Esophagus muscularis mucosa (tissue), 4 donors: ENCODE results near the gene TRAPPC5. TPM values are rescaled to one million over a fixed set of nuclear protein-coding genes. Genes with fewer than 3 reads are reported as not detected.

Experiments
- DNase-seq: peaks from one replicate; pipeline ENCODE4 v3.0.0-alpha.2; 2017; ENCODE audit errors: extremely low spot score
- H3K27ac ChIP-seq, 4 donors: fragments of 200-600 bp; sonication (generic); replicated peaks in 1 of 4; 1 replicate in 3 of 4; 2 replicates in 1 of 4; pipeline ENCODE4 v1.5.1; 2016 to 2019; ENCODE audit warnings: mild to moderate bottlenecking in 1 of 4
- H3K27me3 ChIP-seq, 4 donors: fragments of 200-600 bp; sonication (generic); one replicate each; pipeline versions ENCODE4 v1.5.1 to v1.6.0; 2016 to 2019
- H3K36me3 ChIP-seq, 4 donors: fragments of 200-600 bp; sonication (generic); one replicate each; pipeline ENCODE4 v1.5.1; 2016 to 2019
- H3K4me1 ChIP-seq, 4 donors: fragments of 200-600 bp; sonication (generic); one replicate each; pipeline ENCODE4 v1.5.1; 2016 to 2019
- H3K4me3 ChIP-seq, 4 donors: fragments of 200-600 bp; sonication (generic); 1 replicate in 2 of 4; 2 replicates in 2 of 4; pipeline ENCODE4 v1.5.1; 2016 to 2019; ENCODE audit warnings: mild to moderate bottlenecking in 4 of 4, moderate library complexity in 1 of 4
- H3K9me3 ChIP-seq, 4 donors: fragments of 200-600 bp; sonication (generic); 1 replicate in 3 of 4; 2 replicates in 1 of 4; pipeline ENCODE4 v1.5.1; 2016 to 2019
- CTCF ChIP-seq, 3 experiments: fragments of 200-600 bp in 2 of 3; fragments of 450-650 bp in 1 of 3; sonication (generic) in 2 of 3; IDR thresholded peaks; one replicate each; pipeline ENCODE4 v1.5.1; 2017 to 2019; ENCODE audit warnings: antibody characterized with exemption in 3 of 3, mild to moderate bottlenecking in 2 of 3, moderate library complexity in 1 of 3
- EP300 ChIP-seq: sonication (generic); formaldehyde crosslinking; IDR thresholded peaks from one replicate; pipeline ENCODE4 v1.6.1; 2017; ENCODE audit warnings: antibody characterized with exemption
- POLR2A ChIP-seq: fragments of 450-650 bp; IDR thresholded peaks from one replicate; pipeline ENCODE4 v1.6.1; 2017; ENCODE audit warnings: antibody characterized with exemption, moderate library complexity, mild to moderate bottlenecking, low read depth
- POLR2AphosphoS5 ChIP-seq, 2 donors: sonication (generic); formaldehyde crosslinking; IDR thresholded peaks; one replicate each; pipeline ENCODE4 v1.6.1; 2017; ENCODE audit warnings: antibody characterized with exemption in 2 of 2
- WGBS: methylation state at CpG from one replicate; pipeline ENCODE4 v1.1.5; 2018; 5-methylcytosine and 5-hydroxymethylcytosine counted together
- intact Hi-C: fragments of 100-400 bp; cut with DNase I; formaldehyde crosslinking; loops from one replicate; pipeline ENCODE4 v1.15.1; 2023
- total RNA-seq, 4 donors: library from RNA; depleted of rRNA; stranded (reverse); fragments of >200 nt; gene quantifications; one replicate each; pipeline versions ENCODE4 v1.1.0 to v1.2.1, GENCODE V29; 2016

The TRAPPC5 gene
- 10 to 100 TPM; 12.5 to 84.7 (median 64.8) TPM for total RNA-seq

DNA sequence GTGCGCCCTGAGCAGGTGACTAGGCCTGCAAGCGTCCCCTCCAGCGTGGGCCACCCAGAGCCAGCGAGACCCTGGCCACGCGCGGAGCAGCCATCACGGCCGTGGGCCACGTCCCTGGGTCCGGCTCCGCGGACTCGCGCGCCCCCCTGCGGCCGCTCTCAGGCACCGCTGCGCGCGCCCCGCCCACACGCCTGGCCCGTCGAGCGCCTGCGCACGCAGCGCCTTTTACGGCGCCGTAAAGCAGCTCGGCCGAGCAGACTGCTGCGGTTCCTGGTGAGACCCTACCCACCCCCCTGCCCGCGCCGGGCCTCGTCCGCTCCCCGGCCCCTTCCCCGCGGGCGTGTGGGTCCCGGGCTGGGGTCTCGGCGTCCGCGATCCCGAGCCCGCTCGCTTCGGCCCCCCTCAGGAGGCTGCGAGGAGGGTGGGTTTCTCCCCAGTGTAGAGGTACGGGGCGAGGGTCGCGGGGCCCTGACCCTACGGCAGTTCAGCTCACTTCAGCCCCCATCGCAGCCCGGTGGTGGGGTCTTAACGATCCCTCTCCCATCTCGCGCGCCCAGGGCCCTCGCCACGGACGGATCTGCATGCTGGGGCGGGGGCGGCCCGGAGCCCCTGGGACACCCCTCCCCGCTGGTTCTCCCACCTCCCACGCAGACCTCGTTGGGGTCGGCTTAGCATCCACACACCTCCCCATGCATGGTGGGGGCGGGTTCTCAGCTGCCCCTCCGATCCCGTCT, at the start of gene TRAPPC5:
TRAPPC5 (plus strand) TSS at position 228 of the 734 bp plus-strand sequence. CDS start 1,421 bp downstream, outside the sequence.
- H3K27ac ChIP-seq: peak within 1 kb of the TSS; percentile 78 to 90 (median 84)
- no peak for TF ChIP-seq POLR2A
- peak; percentile 99 to 100 (median 99) for TF ChIP-seq CTCF (IDR thresholded peaks at IDR 0.05)
- TF ChIP-seq EP300: no peak
- peak; percentile 75 to 84 for TF ChIP-seq POLR2AphosphoS5 (IDR thresholded peaks at IDR 0.05)
- 0% methylated on average over 2 of the region's 79 CpGs for WGBS
- DNase-seq: no peak
- peaks cover 0 to 46% (median 3%) of the 10 kb centered on the region in 4 donors for H3K27me3 ChIP-seq
- H3K4me3 ChIP-seq: peak within 1 kb of the TSS; percentile 75 to 100 (median 88)
- H3K9me3 ChIP-seq: no peaks in the 10 kb centered on the region
- H3K36me3 ChIP-seq: peaks cover 0 to 36% (median 27%) of the 10 kb centered on the region in 4 donors
- intact Hi-C loops: loop anchor here (1.0 to 10.0 kb wide), 3 partner anchors 28 to 328 kb away; no protein-coding TSS in a partner anchor
- peaks cover 10 to 29% (median 22%) of the 10 kb centered on the region in 4 donors for H3K4me1 ChIP-seq

- no peak overlapping the region for H3K27ac ChIP-seq
These were observed 49.1 kb upstream of the TRAPPC5 start for GRCh38 chr19:7631577-7631976.

GRCh38 chr19:7632340-7633203, 48.1 kb upstream of the TRAPPC5 start:
- Histone ChIP-seq H3K36me3 (peaks cover 0 to 20% (median 8%) of the 10 kb centered on the region in 4 donors), H3K4me3 (no peak overlapping the region), H3K9me3 (no peaks in the 10 kb centered on the region), H3K27ac (no peak overlapping the region), H3K4me1 (peaks cover 27 to 48% (median 36%) of the 10 kb centered on the region in 4 donors), H3K27me3 (peaks cover 0 to 27% (median 11%) of the 10 kb centered on the region in 4 donors)
- no peak for DNase-seq
- intact Hi-C loops: no loop called here
- WGBS: 91% methylated on average over 20 of the region's 40 CpGs
- TF ChIP-seq POLR2AphosphoS5 (IDR thresholded peaks at IDR 0.05): no peak
- no peak for TF ChIP-seq CTCF (IDR thresholded peaks at IDR 0.05)
- no peak for TF ChIP-seq POLR2A
- TF ChIP-seq EP300: no peak

More at GRCh38 chr19:7631577-7631976, 49.1 kb upstream of the TRAPPC5 start:
- Histone ChIP-seq H3K27me3 (peaks cover 0 to 17% (median 1%) of the 10 kb centered on the region in 4 donors), H3K9me3 (no peaks in the 10 kb centered on the region), H3K4me3 (no peak overlapping the region), H3K4me1 (peaks cover 32 to 48% (median 38%) of the 10 kb centered on the region in 4 donors), H3K36me3 (peaks cover 0 to 30% (median 15%) of the 10 kb centered on the region in 4 donors)
- DNase-seq: no peak
- intact Hi-C loops: no loop called here
- WGBS: 93% methylated on average over 8 of the region's 12 CpGs
- TF ChIP-seq CTCF (IDR thresholded peaks at IDR 0.05) (no peak), EP300 (no peak), POLR2A (no peak), POLR2AphosphoS5 (IDR thresholded peaks at IDR 0.05) (no peak)

- Histone ChIP-seq H3K9me3 (no peaks in the 10 kb centered on the region), H3K4me1 (peaks cover 16 to 36% (median 25%) of the 10 kb centered on the region in 4 donors), H3K4me3 (no peak within 1 kb of the TSS), H3K27me3 (peaks cover 0 to 39% (median 18%) of the 10 kb centered on the region in 4 donors), H3K36me3 (peaks cover 0 to 17% (median 7%) of the 10 kb centered on the region in 4 donors), H3K27ac (no peak within 1 kb of the TSS)
- WGBS: 51% methylated on average over 2 of the region's 2 CpGs
- no peak for TF ChIP-seq POLR2AphosphoS5 (IDR thresholded peaks at IDR 0.05)
- TF ChIP-seq POLR2A: no peak
- TF ChIP-seq CTCF (IDR thresholded peaks at IDR 0.05): no peak
- TF ChIP-seq EP300: no peak
- no peak for DNase-seq
- intact Hi-C loops: no loop called here
These were observed 46.9 kb upstream of the TRAPPC5 start, which contains the start of gene PCP2 for GRCh38 chr19:7633698-7634097. TSS of gene PCP2 (minus strand) at chr19:7633719. CDS start at chr19:7633457, 262 bp downstream.
